CD14-positive monocyte (primary cell): ENCODE measurements around the gene GRIN1. TPM values are rescaled to one million over a fixed set of nuclear protein-coding genes. Genes with fewer than 3 reads are reported as not detected.
A peak's percentile ranks its signal among the peaks of the same experiment; 100 is the strongest.

Source experiments
- DNase-seq, 3 donors: peaks; one replicate each; pipeline ENCODE4 v3.0.0-alpha.2; 2011 to 2022
- H2AFZ ChIP-seq: 2 replicates; pipeline ENCODE4 v1.6.0; 2012; ENCODE audit warnings: mild to moderate bottlenecking, low read depth, low read length, inconsistent platforms; ENCODE audit not compliant: insufficient read depth, poor library complexity, severe bottlenecking
- H3K27ac ChIP-seq, 2 donors: 1 replicate in 1 of 2; 2 replicates in 1 of 2; pipeline ENCODE4 v1.5.1; 2012 to 2013; ENCODE audit warnings: low read length in 2 of 2, control low read depth in 1 of 2, inconsistent platforms in 1 of 2, low read depth in 1 of 2, mild to moderate bottlenecking in 1 of 2
- H3K27me3 ChIP-seq, 2 donors: one replicate each; pipeline versions ENCODE4 v1.6.0 to v1.6.1; 2011 to 2013; ENCODE audit warnings: low read length in 2 of 2; ENCODE audit not compliant: control insufficient read depth in 2 of 2, insufficient read depth in 2 of 2
- H3K36me3 ChIP-seq, 2 donors: replicated peaks in 1 of 2; 1 replicate in 1 of 2; 2 replicates in 1 of 2; pipeline versions ENCODE4 v1.5.1 to v1.6.1; 2012 to 2013; ENCODE audit warnings: low read length in 2 of 2, control low read depth in 1 of 2, inconsistent platforms in 1 of 2, mild to moderate bottlenecking in 1 of 2; ENCODE audit not compliant: insufficient read depth in 2 of 2, control insufficient read depth in 1 of 2
- H3K4me1 ChIP-seq, 2 donors: 1 replicate in 1 of 2; 2 replicates in 1 of 2; pipeline versions ENCODE4 v1.5.1 to v1.6.1; 2012 to 2013; ENCODE audit warnings: low read length in 2 of 2, control low read depth in 1 of 2, inconsistent platforms in 1 of 2, mild to moderate bottlenecking in 1 of 2, moderate library complexity in 1 of 2; ENCODE audit not compliant: insufficient read depth in 2 of 2, control insufficient read depth in 1 of 2
- H3K4me2 ChIP-seq: replicated peaks from 2 replicates; pipeline ENCODE3; 2012; ENCODE audit warnings: low read length, moderate library complexity, mild to moderate bottlenecking; ENCODE audit not compliant: poor library complexity, severe bottlenecking; ENCODE audit errors: extremely low read depth
- H3K4me3 ChIP-seq, 3 experiments: fragments of 200-600 bp in 1 of 3; sonication (generic) in 1 of 3; replicated peaks in 1 of 3; 1 replicate in 2 of 3; 2 replicates in 1 of 3; pipeline ENCODE4 v1.5.1; 2011 to 2013; ENCODE audit warnings: low read length in 3 of 3, mild to moderate bottlenecking in 3 of 3, control low read depth in 2 of 3, low read depth in 2 of 3, inconsistent platforms in 1 of 3, moderate library complexity in 1 of 3
- H3K79me2 ChIP-seq: 2 replicates; pipeline ENCODE4 v1.6.0; 2012; ENCODE audit warnings: mild to moderate bottlenecking, control low read depth, inconsistent platforms, low read length, moderate library complexity; ENCODE audit not compliant: insufficient read depth
- H3K9ac ChIP-seq: 2 replicates; pipeline ENCODE4 v1.6.0; 2017; ENCODE audit warnings: low read length, mild to moderate bottlenecking; ENCODE audit not compliant: insufficient read depth, poor library complexity, severe bottlenecking
- H3K9me3 ChIP-seq, 2 donors: replicated peaks in 1 of 2; 1 replicate in 1 of 2; 2 replicates in 1 of 2; pipeline versions ENCODE4 v1.5.1 to v1.6.1; 2012 to 2013; ENCODE audit warnings: low read length in 2 of 2, control low read depth in 1 of 2; ENCODE audit not compliant: control insufficient read depth in 1 of 2, insufficient read depth in 1 of 2
- H4K20me1 ChIP-seq: 2 replicates; pipeline ENCODE4 v1.6.0; 2012; ENCODE audit warnings: mild to moderate bottlenecking, low read length, control low read depth, moderate library complexity; ENCODE audit not compliant: insufficient read depth
- H3K27ac Mint-ChIP-seq, 7 donors: one replicate each; pipeline ENCODE4 v1.8.0; 2020; ENCODE audit warnings: mild to moderate bottlenecking in 7 of 7, mixed read lengths in 7 of 7, moderate library complexity in 6 of 7, inconsistent platforms in 2 of 7
- H3K27me3 Mint-ChIP-seq, 3 donors: one replicate each; pipeline ENCODE4 v1.8.0; 2021 to 2022; ENCODE audit warnings: low read depth in 3 of 3, mild to moderate bottlenecking in 3 of 3, mixed read lengths in 3 of 3, moderate library complexity in 3 of 3, inconsistent platforms in 1 of 3
- H3K36me3 Mint-ChIP-seq, 2 donors: one replicate each; pipeline ENCODE4 v1.8.0; 2020; ENCODE audit warnings: mixed read lengths in 2 of 2, inconsistent platforms in 1 of 2, mild to moderate bottlenecking in 1 of 2
- H3K4me1 Mint-ChIP-seq: one replicate; pipeline ENCODE4 v1.8.0; 2020; ENCODE audit warnings: mild to moderate bottlenecking, mixed read lengths
- H3K4me3 Mint-ChIP-seq, 2 donors: one replicate each; pipeline ENCODE4 v1.8.0; 2020; ENCODE audit warnings: mild to moderate bottlenecking in 2 of 2, mixed read lengths in 2 of 2, moderate library complexity in 1 of 2
- H3K9me3 Mint-ChIP-seq, 7 donors: one replicate each; pipeline ENCODE4 v1.8.0; 2020 to 2022; ENCODE audit warnings: mixed read lengths in 7 of 7, mild to moderate bottlenecking in 6 of 7, moderate library complexity in 6 of 7, inconsistent platforms in 2 of 7
- WGBS: methylation state at CpG from one replicate; pipeline ENCODE4 v1.1.5; 2013; ENCODE audit warnings: missing lambda C conversion rate; ENCODE audit not compliant: insufficient coverage; 5-methylcytosine and 5-hydroxymethylcytosine counted together
- intact Hi-C, 2 donors: fragments of 100-400 bp; cut with micrococcal nuclease; formaldehyde crosslinking; loops; one replicate each; pipeline versions ENCODE4 v1.15.0 to v1.15.1; 2023
- polyA plus RNA-seq, 3 donors: library from polyadenylated mRNA; depleted of rRNA in 1 of 3; unstranded in 2 of 3; stranded (reverse) in 1 of 3; fragments of 300-500 nt in 2 of 3; fragments of >200 nt in 1 of 3; fragmentation: Illumina TruSeq in 2 of 3; gene quantifications; 1 replicate in 2 of 3; 2 replicates in 1 of 3; pipeline ENCODE4 v1.2.3, GENCODE V29; 2012 to 2021
- TF ChIP-seq, protein P1 (sequence below): fragments of 200-600 bp; IDR thresholded peaks from one replicate; pipeline ENCODE4 v1.8.0; 2022; ENCODE audit warnings: antibody characterized with exemption, mild to moderate bottlenecking

GRIN1 gene
- polyA plus RNA-seq, 3 donors, result not detected

DNA sequence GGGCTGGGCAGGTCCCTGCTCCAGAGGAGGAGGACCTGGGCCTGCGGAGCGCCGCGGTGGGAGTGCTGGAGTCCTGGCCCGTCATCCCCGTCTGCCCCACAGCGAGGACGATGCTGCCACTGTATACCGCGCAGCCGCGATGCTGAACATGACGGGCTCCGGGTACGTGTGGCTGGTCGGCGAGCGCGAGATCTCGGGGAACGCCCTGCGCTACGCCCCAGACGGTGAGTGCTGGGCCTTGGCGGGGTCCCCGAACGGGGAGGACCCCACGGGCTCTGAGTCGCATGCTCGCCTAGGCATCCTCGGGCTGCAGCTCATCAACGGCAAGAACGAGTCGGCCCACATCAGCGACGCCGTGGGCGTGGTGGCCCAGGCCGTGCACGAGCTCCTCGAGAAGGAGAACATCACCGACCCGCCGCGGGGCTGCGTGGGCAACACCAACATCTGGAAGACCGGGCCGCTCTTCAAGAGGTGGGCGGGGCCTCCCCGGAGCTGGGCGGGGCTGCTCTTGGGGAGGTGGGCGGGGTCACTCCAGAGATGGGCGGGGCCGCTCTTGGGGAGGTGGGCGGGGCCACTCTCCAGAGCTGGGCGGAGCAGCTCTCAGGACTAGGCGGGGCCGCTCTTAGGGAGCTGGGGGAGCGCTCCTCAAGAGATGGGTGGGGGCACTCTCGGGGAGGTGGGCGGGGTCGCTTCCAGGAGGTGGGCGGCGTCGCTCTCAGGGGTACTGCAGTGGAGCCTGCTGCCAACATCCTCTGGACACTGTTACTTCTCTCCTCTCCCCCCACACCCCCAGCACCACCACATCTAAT lies 17.8 kb downstream of the GRIN1 start:
- Mint-ChIP-seq H3K4me1 (peaks cover 3% of the 10 kb centered on the region), H3K36me3 (no peaks in the 10 kb centered on the region), H3K9me3 (peaks cover 0 to 13% (median 6%) of the 10 kb centered on the region in 7 donors), H3K27ac (no peak overlapping the region), H3K4me3 (peak overlapping the region; percentile 47 to 73), H3K27me3 (peaks cover 58 to 74% (median 72%) of the 10 kb centered on the region in 3 donors)
- TF ChIP-seq, protein P1, sequence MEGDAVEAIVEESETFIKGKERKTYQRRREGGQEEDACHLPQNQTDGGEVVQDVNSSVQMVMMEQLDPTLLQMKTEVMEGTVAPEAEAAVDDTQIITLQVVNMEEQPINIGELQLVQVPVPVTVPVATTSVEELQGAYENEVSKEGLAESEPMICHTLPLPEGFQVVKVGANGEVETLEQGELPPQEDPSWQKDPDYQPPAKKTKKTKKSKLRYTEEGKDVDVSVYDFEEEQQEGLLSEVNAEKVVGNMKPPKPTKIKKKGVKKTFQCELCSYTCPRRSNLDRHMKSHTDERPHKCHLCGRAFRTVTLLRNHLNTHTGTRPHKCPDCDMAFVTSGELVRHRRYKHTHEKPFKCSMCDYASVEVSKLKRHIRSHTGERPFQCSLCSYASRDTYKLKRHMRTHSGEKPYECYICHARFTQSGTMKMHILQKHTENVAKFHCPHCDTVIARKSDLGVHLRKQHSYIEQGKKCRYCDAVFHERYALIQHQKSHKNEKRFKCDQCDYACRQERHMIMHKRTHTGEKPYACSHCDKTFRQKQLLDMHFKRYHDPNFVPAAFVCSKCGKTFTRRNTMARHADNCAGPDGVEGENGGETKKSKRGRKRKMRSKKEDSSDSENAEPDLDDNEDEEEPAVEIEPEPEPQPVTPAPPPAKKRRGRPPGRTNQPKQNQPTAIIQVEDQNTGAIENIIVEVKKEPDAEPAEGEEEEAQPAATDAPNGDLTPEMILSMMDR, result no peak
- Histone ChIP-seq H3K9ac (no peak overlapping the region), H4K20me1 (no peaks in the 10 kb centered on the region), H3K27me3 (peaks cover 6 to 64% of the 10 kb centered on the region in 2 donors), H2AFZ (no peak overlapping the region), H3K27ac (no peak overlapping the region), H3K36me3 (no peaks in the 10 kb centered on the region), H3K4me3 (no peak overlapping the region), H3K9me3 (peaks cover 5 to 6% of the 10 kb centered on the region in 2 donors), H3K79me2 (no peaks in the 10 kb centered on the region), H3K4me1 (peaks cover 5 to 8% of the 10 kb centered on the region in 2 donors), H3K4me2 (peak overlapping the region; percentile 39)
- whole genome bisulfite sequencing, result 4% methylated on average over 52 of the region's 65 CpGs
- intact Hi-C loops, result no loop called here
- DNase-seq, result peak in 2 of 3 donors; percentile 10 to 37

GRCh38 chr9:137157618-137158415 lies 18.9 kb downstream of the GRIN1 start:
- Histone ChIP-seq H3K36me3 (no peaks in the 10 kb centered on the region), H3K27ac (no peak overlapping the region), H3K9me3 (peaks cover 6 to 13% of the 10 kb centered on the region in 2 donors), H3K4me3 (no peak overlapping the region), H4K20me1 (no peaks in the 10 kb centered on the region), H3K9ac (no peak overlapping the region), H2AFZ (no peak overlapping the region), H3K4me1 (peaks cover 5 to 10% of the 10 kb centered on the region in 2 donors), H3K79me2 (no peaks in the 10 kb centered on the region), H3K27me3 (peaks cover 11 to 74% of the 10 kb centered on the region in 2 donors), H3K4me2 (no peak overlapping the region)
- H3K27ac Mint-ChIP-seq, result peak overlapping the region in 1 of 7 donors; percentile 63
- TF ChIP-seq, protein P1, result no peak
- H3K36me3 Mint-ChIP-seq, result no peaks in the 10 kb centered on the region
- peaks cover 0 to 21% (median 6%) of the 10 kb centered on the region in 7 donors for H3K9me3 Mint-ChIP-seq
- WGBS, result 78% methylated on average over 13 of the region's 19 CpGs
- H3K27me3 Mint-ChIP-seq, result peaks cover 64 to 84% (median 81%) of the 10 kb centered on the region in 3 donors
- intact Hi-C loops, result no loop called here
- H3K4me3 Mint-ChIP-seq, result peak overlapping the region in 1 of 2 donors; percentile 67
- H3K4me1 Mint-ChIP-seq, result peaks cover 3% of the 10 kb centered on the region
- DNase-seq, result no peak
